HEK293 (cell line): ENCODE measurements around the gene BBS10.

Experiments used
- CTCF ChIA-PET: fragments of 350-600 bp; formaldehyde crosslinking; extraction: SDS; loops from one replicate; lab custom pipeline; 2021; ENCODE audit warnings: antibody characterized with exemption; lab: Yijun Ruan, JAX
- POLR2A ChIA-PET: fragments of 300-600 bp; formaldehyde crosslinking; extraction: SDS; loops from one replicate; lab custom pipeline; 2020; ENCODE audit warnings: antibody characterized with exemption, inconsistent platforms; lab: Yijun Ruan, JAX
- H3K27ac ChIP-seq: fragments of 200-500 bp; sonication (Bioruptor generic); 2 replicates; pipeline ENCODE4 v1.5.1; 2014; ENCODE audit warnings: low read depth, low read length, control low read depth, inconsistent platforms; ENCODE audit errors: extremely low read depth
- H3K36me3 ChIP-seq, 2 experiments: fragments of 200-500 bp in 1 of 2; sonication (Bioruptor generic) in 1 of 2; 1 replicate in 1 of 2; 2 replicates in 1 of 2; pipeline ENCODE4 v1.5.1; 2014 to 2017; ENCODE audit warnings: inconsistent platforms in 2 of 2, low read length in 2 of 2; ENCODE audit not compliant: control insufficient read depth in 2 of 2, insufficient read depth in 1 of 2
- H3K4me1 ChIP-seq: fragments of 200-500 bp; sonication (Bioruptor generic); 2 replicates; pipeline ENCODE4 v1.5.1; 2014; ENCODE audit warnings: mild to moderate bottlenecking, low read length, inconsistent platforms; ENCODE audit not compliant: control insufficient read depth, insufficient read depth
- H3K4me3 ChIP-seq: 2 replicates; pipeline ENCODE4 v1.5.1; 2011; ENCODE audit warnings: low read depth, mild to moderate bottlenecking, control low read depth, low read length, moderate library complexity
- H3K9me3 ChIP-seq: fragments of 200-500 bp; sonication (Bioruptor generic); 2 replicates; pipeline ENCODE4 v1.5.1; 2014; ENCODE audit warnings: low read depth, low read length, inconsistent platforms; ENCODE audit not compliant: control insufficient read depth, insufficient read depth
- HOXD13 ChIP-seq: sonication (generic); formaldehyde crosslinking; IDR thresholded peaks from 2 replicates; pipeline ENCODE4 v1.8.0; 2022; ENCODE audit warnings: missing genetic modification reagents, borderline replicate concordance
- SCRT2 ChIP-seq: fragments of 450-650 bp; formaldehyde crosslinking; IDR thresholded peaks from 2 replicates; pipeline ENCODE4 v1.5.1; 2016; ENCODE audit warnings: missing biosample characterization, missing genetic modification characterization
- ZBTB10 ChIP-seq: fragments of 450-650 bp; formaldehyde crosslinking; IDR thresholded peaks from 2 replicates; pipeline ENCODE4 v1.5.1; 2016; ENCODE audit warnings: missing biosample characterization, missing genetic modification characterization
- ZBTB11 ChIP-seq: fragments of 450-650 bp; formaldehyde crosslinking; conservative IDR thresholded peaks from 2 replicates; pipeline ENCODE4 v1.5.1; 2016; ENCODE audit warnings: low read depth, missing biosample characterization, missing genetic modification characterization
- ZNF16 ChIP-seq: fragments of 450-650 bp; formaldehyde crosslinking; IDR thresholded peaks from 2 replicates; pipeline ENCODE4 v1.5.1; 2016; ENCODE audit warnings: low read depth, missing biosample characterization, missing genetic modification characterization
- ZNF366 ChIP-seq: fragments of 450-650 bp; formaldehyde crosslinking; conservative IDR thresholded peaks from 2 replicates; pipeline ENCODE4 v1.5.1; 2016; ENCODE audit warnings: missing biosample characterization, missing genetic modification characterization
- ZNF473 ChIP-seq: fragments of 450-650 bp; formaldehyde crosslinking; IDR thresholded peaks from 2 replicates; pipeline ENCODE4 v1.5.1; 2017; ENCODE audit warnings: missing biosample characterization, missing genetic modification characterization
- ZNF704 ChIP-seq: fragments of 450-650 bp; formaldehyde crosslinking; IDR thresholded peaks from 2 replicates; pipeline ENCODE4 v1.5.1; 2016; ENCODE audit warnings: missing biosample characterization, missing genetic modification characterization
- ZNF76 ChIP-seq: fragments of 450-650 bp; formaldehyde crosslinking; IDR thresholded peaks from 2 replicates; pipeline ENCODE4; 2016; ENCODE audit warnings: low read depth, missing biosample characterization, missing genetic modification characterization, borderline replicate concordance
- TF ChIP-seq, protein P1 (sequence below): fragments of 450-650 bp; formaldehyde crosslinking; IDR thresholded peaks from 2 replicates; pipeline ENCODE4 v1.5.1; 2016; ENCODE audit warnings: missing biosample characterization, missing genetic modification characterization
- TF ChIP-seq, protein P2 (sequence below): fragments of 450-650 bp; formaldehyde crosslinking; IDR thresholded peaks from 2 replicates; pipeline ENCODE4 v1.5.1; 2017; ENCODE audit warnings: missing biosample characterization, missing genetic modification characterization

Gene BBS10

DNA sequence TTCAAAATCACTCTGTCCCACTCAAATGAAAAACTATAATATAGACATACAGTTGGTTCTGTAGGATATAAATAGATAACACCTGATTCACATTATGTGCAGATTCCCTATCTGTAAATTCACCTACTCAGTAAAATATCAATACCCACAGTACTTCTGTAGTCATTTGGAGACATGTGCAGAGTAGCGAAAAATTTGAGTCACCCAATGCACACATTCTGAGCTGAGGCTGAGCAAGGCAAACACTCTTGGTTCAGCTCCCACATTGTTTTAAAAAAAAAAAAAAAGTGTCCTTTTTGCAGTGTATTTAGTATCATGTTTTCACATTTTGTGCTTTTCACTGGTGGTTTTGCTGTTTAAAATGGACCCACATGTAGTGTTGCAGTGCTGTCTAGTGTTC lies 27.3 kb upstream of the BBS10 start:
- Histone ChIP-seq H3K27ac (no peak overlapping the region), H3K4me3 (no peak overlapping the region), H3K9me3 (no peaks in the 10 kb centered on the region), H3K4me1 (no peaks in the 10 kb centered on the region), H3K36me3 (peaks cover 0 to 29% of the 10 kb centered on the region in 2 experiments)
- TF ChIP-seq ZBTB10 (tag by site-specific recombination) = no peak
- TF ChIP-seq ZBTB11 (tag by site-specific recombination) = no peak
- TF ChIP-seq ZNF16 = no peak
- TF ChIP-seq HOXD13 (CRISPR knock-in tag) = no peak
- TF ChIP-seq SCRT2 (tag by site-specific recombination) = no peak
- TF ChIP-seq, protein P1, sequence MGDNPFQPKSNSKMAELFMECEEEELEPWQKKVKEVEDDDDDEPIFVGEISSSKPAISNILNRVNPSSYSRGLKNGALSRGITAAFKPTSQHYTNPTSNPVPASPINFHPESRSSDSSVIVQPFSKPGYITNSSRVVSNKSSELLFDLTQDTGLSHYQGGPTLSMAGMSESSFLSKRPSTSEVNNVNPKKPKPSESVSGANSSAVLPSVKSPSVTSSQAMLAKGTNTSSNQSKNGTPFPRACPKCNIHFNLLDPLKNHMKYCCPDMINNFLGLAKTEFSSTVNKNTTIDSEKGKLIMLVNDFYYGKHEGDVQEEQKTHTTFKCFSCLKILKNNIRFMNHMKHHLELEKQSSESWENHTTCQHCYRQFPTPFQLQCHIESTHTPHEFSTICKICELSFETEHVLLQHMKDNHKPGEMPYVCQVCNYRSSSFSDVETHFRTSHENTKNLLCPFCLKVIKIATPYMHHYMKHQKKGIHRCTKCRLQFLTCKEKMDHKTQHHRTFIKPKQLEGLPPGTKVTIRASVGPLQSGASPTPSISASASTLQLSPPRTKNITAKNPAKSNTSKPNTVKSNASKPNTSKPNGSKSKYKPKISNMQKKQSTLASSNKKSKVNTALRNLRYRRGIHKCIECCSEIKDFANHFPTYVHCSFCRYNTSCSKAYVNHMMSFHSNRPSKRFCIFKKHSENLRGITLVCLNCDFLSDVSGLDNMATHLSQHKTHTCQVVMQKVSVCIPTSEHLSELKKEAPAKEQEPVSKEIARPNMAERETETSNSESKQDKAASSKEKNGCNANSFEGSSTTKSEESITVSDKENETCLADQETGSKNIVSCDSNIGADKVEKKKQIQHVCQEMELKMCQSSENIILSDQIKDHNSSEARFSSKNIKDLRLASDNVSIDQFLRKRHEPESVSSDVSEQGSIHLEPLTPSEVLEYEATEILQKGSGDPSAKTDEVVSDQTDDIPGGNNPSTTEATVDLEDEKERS = no peak
- TF ChIP-seq, protein P2, sequence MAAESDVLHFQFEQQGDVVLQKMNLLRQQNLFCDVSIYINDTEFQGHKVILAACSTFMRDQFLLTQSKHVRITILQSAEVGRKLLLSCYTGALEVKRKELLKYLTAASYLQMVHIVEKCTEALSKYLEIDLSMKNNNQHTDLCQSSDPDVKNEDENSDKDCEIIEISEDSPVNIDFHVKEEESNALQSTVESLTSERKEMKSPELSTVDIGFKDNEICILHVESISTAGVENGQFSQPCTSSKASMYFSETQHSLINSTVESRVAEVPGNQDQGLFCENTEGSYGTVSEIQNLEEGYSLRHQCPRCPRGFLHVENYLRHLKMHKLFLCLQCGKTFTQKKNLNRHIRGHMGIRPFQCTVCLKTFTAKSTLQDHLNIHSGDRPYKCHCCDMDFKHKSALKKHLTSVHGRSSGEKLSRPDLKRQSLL (tag by site-specific recombination) = no peak
- no peak for TF ChIP-seq ZNF704 (tag by site-specific recombination)
- no peak for TF ChIP-seq ZNF366 (tag by site-specific recombination)
- no peak for TF ChIP-seq ZNF76 (tag by site-specific recombination)
- ChIA-PET CTCF (no interaction called here), POLR2A (no interaction called here)

- Histone ChIP-seq H3K4me3 (no peak overlapping the region), H3K36me3 (peaks cover 0 to 38% of the 10 kb centered on the region in 2 experiments), H3K4me1 (no peaks in the 10 kb centered on the region), H3K9me3 (no peaks in the 10 kb centered on the region), H3K27ac (no peak overlapping the region)
- TF ChIP-seq ZNF473 (tag by site-specific recombination) = no peak
- POLR2A ChIA-PET = no interaction called here
- CTCF ChIA-PET = no interaction called here
These were observed 26.3 kb upstream of the BBS10 start for GRCh38 chr12:76374386-76375020.
